ENCODE results near the gene RBBP8. TPM values are rescaled to one million over a fixed set of nuclear protein-coding genes. Genes with fewer than 3 reads are reported as not detected.
"Not testable (repeated sequence)": the region's sequence is repeated elsewhere in the genome, so short reads cannot be mapped to it uniquely, and the experiment has no call there.

RBBP8 gene
- total RNA-seq (2014; rRNA removed; shearing (Covaris generic)): 46.8 and 48.4 TPM in 2 replicates
- 29.4 and 36.3 TPM in 2 replicates for polyA plus RNA-seq (2014; cell fraction: nucleus; rRNA removed)

GRCh38 chr18:22933206-22933965, at the start of gene RBBP8:
RBBP8 (plus strand) TSS chr18:22933328; CDS start chr18:22936852, 3,524 bp downstream.
- peak; percentile 65 for DNase-seq (ENCODE audit: extremely low read depth, low read depth)

- DNase-seq (ENCODE audit: extremely low read depth, low read depth): no peak
Observed at GRCh38 chr18:22883827-22884226, 49.3 kb upstream of the RBBP8 start.

- not testable (repeated sequence) for DNase-seq (ENCODE audit: extremely low read depth, low read depth)
Observed at GRCh38 chr18:22885694-22886093, 47.4 kb upstream of the RBBP8 start.

GRCh38 chr18:22899421-22899820, 33.7 kb upstream of the RBBP8 start:
- DNase-seq (ENCODE audit: extremely low read depth, low read depth): no peak

GRCh38 chr18:22900558-22901238, 32.4 kb upstream of the RBBP8 start:
- DNase-seq (ENCODE audit: extremely low read depth, low read depth): no peak

- no peak for DNase-seq (ENCODE audit: extremely low read depth, low read depth)
Observed at GRCh38 chr18:22902093-22902492, 31.0 kb upstream of the RBBP8 start.

GRCh38 chr18:22903248-22903647, 29.9 kb upstream of the RBBP8 start:
- not testable (repeated sequence) for DNase-seq (ENCODE audit: extremely low read depth, low read depth)

GRCh38 chr18:22912149-22912548, 21.0 kb upstream of the RBBP8 start:
- no peak for DNase-seq (ENCODE audit: extremely low read depth, low read depth)

GRCh38 chr18:22912835-22913234, 20.3 kb upstream of the RBBP8 start:
- DNase-seq (ENCODE audit: extremely low read depth, low read depth): no peak

GRCh38 chr18:22913861-22914260, 19.3 kb upstream of the RBBP8 start:
- no peak for DNase-seq (ENCODE audit: extremely low read depth, low read depth)

GRCh38 chr18:22914633-22915032, 18.5 kb upstream of the RBBP8 start:
- no peak for DNase-seq (ENCODE audit: extremely low read depth, low read depth)

GRCh38 chr18:22915337-22915736, 17.8 kb upstream of the RBBP8 start:
- DNase-seq (ENCODE audit: extremely low read depth, low read depth): no peak

GRCh38 chr18:22921772-22922171, 11.4 kb upstream of the RBBP8 start:
- DNase-seq (ENCODE audit: extremely low read depth, low read depth): no peak

- DNase-seq (ENCODE audit: extremely low read depth, low read depth): no peak
Observed at GRCh38 chr18:22924589-22924988, 8.5 kb upstream of the RBBP8 start.

- no peak for DNase-seq (ENCODE audit: extremely low read depth, low read depth)
Observed at GRCh38 chr18:22926454-22926853, 6.7 kb upstream of the RBBP8 start.

GRCh38 chr18:22928339-22928738, 4.8 kb upstream of the RBBP8 start:
- no peak for DNase-seq (ENCODE audit: extremely low read depth, low read depth)

GRCh38 chr18:22930089-22930713, 2.9 kb upstream of the RBBP8 start:
- DNase-seq (ENCODE audit: extremely low read depth, low read depth): peak; percentile 58

- DNase-seq (ENCODE audit: extremely low read depth, low read depth): no peak
Observed at GRCh38 chr18:22932885-22933205, 283 bp upstream of the RBBP8 start.

GRCh38 chr18:22933966-22934423, 867 bp downstream of the RBBP8 start:
- DNase-seq (ENCODE audit: extremely low read depth, low read depth): no peak

- no peak for DNase-seq (ENCODE audit: extremely low read depth, low read depth)
Observed at GRCh38 chr18:22934789-22935188, 1.7 kb downstream of the RBBP8 start.

- DNase-seq (ENCODE audit: extremely low read depth, low read depth): no peak
Observed at GRCh38 chr18:22935431-22935830, 2.3 kb downstream of the RBBP8 start.

GRCh38 chr18:22936515-22936914, 3.4 kb downstream of the RBBP8 start:
- no peak for DNase-seq (ENCODE audit: extremely low read depth, low read depth)

All from NCI-H460 (cell line).